ENCODE results near the gene DIS3. TPM values are rescaled to one million over a fixed set of nuclear protein-coding genes. Genes with fewer than 3 reads are reported as not detected.

DIS3 gene
- total and polyA plus RNA-seq, 2 experiments from 2014 or later = 37.7 to 45.1 TPM

GRCh38 chr13:72805676-72806346 is 24.1 kb upstream of the DIS3 start (continued):
- no peak for TF ChIP-seq ETS1 (IDR thresholded peaks at IDR 0.05)
- no peak for TF ChIP-seq EZH2phosphoT487 (IDR thresholded peaks at IDR 0.05; ENCODE audit: unreplicated experiment)
- no peak for TF ChIP-seq NANOG (IDR thresholded peaks at IDR 0.05; ENCODE audit: borderline replicate concordance)
- no peak for TF ChIP-seq REST (IDR thresholded peaks at IDR 0.05; ENCODE audit: unreplicated experiment)
- no peak for TF ChIP-seq EZH2 (IDR thresholded peaks at IDR 0.05; ENCODE audit: low read depth, unreplicated experiment)
- no peak for TF ChIP-seq CTCF (conservative IDR thresholded peaks at IDR 0.05; ENCODE audit: low read depth in 2 of 2)

- Histone ChIP-seq H4K20me1 (replicated peaks; ENCODE audit: insufficient read depth) (no peaks in the 10 kb centered on the region), H3F3A (replicated peaks; ENCODE audit: low read depth) (no peaks in the 10 kb centered on the region), H3K4me1 (ENCODE audit: insufficient read depth) (no peaks in the 10 kb centered on the region), H3K27ac (ENCODE audit: low read depth) (no peak overlapping the region), H3K4me2 (no peak overlapping the region), H3K4me3 (no peak overlapping the region), H3K27me3 (ENCODE audit: insufficient read depth) (no peaks in the 10 kb centered on the region), H3K36me3 (ENCODE audit: insufficient read depth) (no peaks in the 10 kb centered on the region), H3K9me2 (ENCODE audit: insufficient read depth) (no peaks in the 10 kb centered on the region), H2AFZ (no peak overlapping the region), H3K79me2 (replicated peaks; ENCODE audit: insufficient read depth) (no peaks in the 10 kb centered on the region)
- Mint-ChIP-seq H3K36me3 (ENCODE audit: low read depth) (peaks cover 23% of the 10 kb centered on the region; the same call in 2 of the 3 replicates), H3K27me3 (ENCODE audit: insufficient read depth, low read depth, poor library complexity) (no peaks in the 10 kb centered on the region), H3K27ac (peak overlapping the region; percentile 53; the same call in 1 of the 2 replicates), H3K9me3 (no peaks in the 10 kb centered on the region), H3K4me3 (no peak overlapping the region), H3K4me1 (no peaks in the 10 kb centered on the region)
- no peak for ATAC-seq
- DNase-seq (ENCODE audit: low spot score) = no peak
- TF ChIP-seq CREB1 (CRISPR knock-in tag; IDR thresholded peaks at IDR 0.05; ENCODE audit: low read depth) (no peak), NANOG (IDR thresholded peaks at IDR 0.05; ENCODE audit: borderline replicate concordance) (no peak), ZNF462 (CRISPR knock-in tag; IDR thresholded peaks at IDR 0.05) (no peak), POLR2AphosphoS5 (IDR thresholded peaks at IDR 0.05; ENCODE audit: low read depth) (no peak)
These were observed 22.6 kb upstream of the DIS3 start for GRCh38 chr13:72804301-72804700.

Measured in GM23338 (cell line).